A673 (cell line): ENCODE measurements around the gene METTL21A. TPM values are rescaled to one million over a fixed set of nuclear protein-coding genes. Genes with fewer than 3 reads are reported as not detected.

Experiments used
- Bru-seq: library from RNA; stranded (reverse); fragments of 400-500 nt; gene quantifications from one replicate; lab custom pipeline; 2021; lab: Mats Ljungman, UMichigan
- BruChase-seq, 2 experiments: library from RNA; stranded (reverse); fragments of 400-500 nt; gene quantifications; one replicate each; lab custom pipeline; 2021; lab: Mats Ljungman, UMichigan
- BruUV-seq: library from RNA; stranded (reverse); fragments of 400-500 nt; replicated peaks from 2 replicates; lab custom pipeline; 2021; lab: Mats Ljungman, UMichigan
- CTCF ChIA-PET: fragments of 300-600 bp; sonication (Branson Sonifier 250); formaldehyde crosslinking; loops from one replicate; lab custom pipeline; 2022; ENCODE audit warnings: antibody characterized with exemption; lab: Charles Lee
- POLR2A ChIA-PET: fragments of 300-600 bp; sonication (Branson Sonifier 250); formaldehyde crosslinking; loops from one replicate; lab custom pipeline; 2022; ENCODE audit warnings: antibody characterized with exemption; ENCODE audit not compliant: low non-redundant PET; lab: Charles Lee
- DNase-seq: peaks from one replicate; pipeline ENCODE4 v3.0.0-alpha.2; 2015; ENCODE audit warnings: low spot score
- H3K27ac ChIP-seq: fragments of 200-600 bp; sonication (generic); 2 replicates; pipeline ENCODE4 v1.5.1; 2016; ENCODE audit warnings: mixed run types, low read depth, mild to moderate bottlenecking, mixed read lengths, antibody characterized with exemption, low read length; ENCODE audit not compliant: poor library complexity, severe bottlenecking
- H3K27me3 ChIP-seq: fragments of 200-600 bp; sonication (generic); replicated peaks from 2 replicates; pipeline ENCODE4 v1.6.1; 2017; ENCODE audit warnings: mixed run types, low read depth, mild to moderate bottlenecking, mixed read lengths, antibody characterized with exemption, low read length; ENCODE audit not compliant: insufficient read depth, poor library complexity
- H3K36me3 ChIP-seq: fragments of 200-600 bp; sonication (generic); 2 replicates; pipeline ENCODE4 v1.6.1; 2016; ENCODE audit warnings: mixed run types, mild to moderate bottlenecking, mixed read lengths, antibody characterized with exemption, low read length; ENCODE audit not compliant: insufficient read depth, poor library complexity, severe bottlenecking
- H3K4me1 ChIP-seq: fragments of 200-600 bp; sonication (generic); 2 replicates; pipeline ENCODE4 v1.6.1; 2017; ENCODE audit warnings: mixed run types, mild to moderate bottlenecking, mixed read lengths, antibody characterized with exemption, low read length; ENCODE audit not compliant: insufficient read depth, poor library complexity, severe bottlenecking
- H3K4me3 ChIP-seq: fragments of 200-600 bp; sonication (generic); 2 replicates; pipeline ENCODE4 v1.5.1; 2016; ENCODE audit warnings: low read depth, mixed run types, mild to moderate bottlenecking, mixed read lengths, low read length; ENCODE audit not compliant: poor library complexity, severe bottlenecking
- H3K9me3 ChIP-seq: fragments of 200-600 bp; sonication (generic); 2 replicates; pipeline ENCODE4 v1.6.1; 2016; ENCODE audit warnings: mixed run types, low read depth, mild to moderate bottlenecking, mixed read lengths, antibody characterized with exemption, low read length; ENCODE audit not compliant: poor library complexity, severe bottlenecking
- EZH2 ChIP-seq: fragments of 200-600 bp; sonication (generic); IDR thresholded peaks from 2 replicates; pipeline ENCODE4 v1.6.1; 2017; ENCODE audit warnings: borderline replicate concordance, low read depth, mild to moderate bottlenecking, mixed read lengths, antibody characterized with exemption, low read length; ENCODE audit not compliant: poor library complexity, severe bottlenecking
- intact Hi-C: fragments of 100-400 bp; cut with micrococcal nuclease; formaldehyde crosslinking; loops from one replicate; pipeline ENCODE4 v1.10.0; 2022; ENCODE audit not compliant: unreplicated experiment
- long read RNA-seq: library from polyadenylated mRNA; stranded (forward); transcript quantifications from one replicate; pipeline ENCODE4 v2.0.0, GENCODE V29; 2022
- total RNA-seq: library from RNA; stranded (reverse); gene quantifications from 2 replicates; pipeline ENCODE4 v1.2.3, GENCODE V29; 2021
- TF ChIP-seq, protein P1 (sequence below): fragments of 300-800, 200-600 bp; sonication (generic); conservative IDR thresholded peaks from 2 replicates; pipeline ENCODE4 v1.5.1; 2017; ENCODE audit warnings: low read depth, mild to moderate bottlenecking, antibody characterized with exemption, low read length, moderate library complexity, mixed read lengths

METTL21A gene
- 35.5 and 40.4 TPM in 2 replicates for total RNA-seq
- percentile 67 among the genes with signal in this experiment for Bru-seq, nascent RNA
- BruChase-seq, experiment 1, labeled RNA remaining after a 2-hour chase: percentile 70 among the genes with signal in this experiment
- percentile 69 among the genes with signal in this experiment for BruChase-seq, experiment 2, labeled RNA remaining after a 6-hour chase
- long read RNA-seq, full-length matches to known transcripts: 36 of 65 reads
- long read RNA-seq, partial matches to known transcripts: 2 of 65 reads
- long read RNA-seq, other reads (novel, unspliced or antisense): 27 of 65 reads

DNA sequence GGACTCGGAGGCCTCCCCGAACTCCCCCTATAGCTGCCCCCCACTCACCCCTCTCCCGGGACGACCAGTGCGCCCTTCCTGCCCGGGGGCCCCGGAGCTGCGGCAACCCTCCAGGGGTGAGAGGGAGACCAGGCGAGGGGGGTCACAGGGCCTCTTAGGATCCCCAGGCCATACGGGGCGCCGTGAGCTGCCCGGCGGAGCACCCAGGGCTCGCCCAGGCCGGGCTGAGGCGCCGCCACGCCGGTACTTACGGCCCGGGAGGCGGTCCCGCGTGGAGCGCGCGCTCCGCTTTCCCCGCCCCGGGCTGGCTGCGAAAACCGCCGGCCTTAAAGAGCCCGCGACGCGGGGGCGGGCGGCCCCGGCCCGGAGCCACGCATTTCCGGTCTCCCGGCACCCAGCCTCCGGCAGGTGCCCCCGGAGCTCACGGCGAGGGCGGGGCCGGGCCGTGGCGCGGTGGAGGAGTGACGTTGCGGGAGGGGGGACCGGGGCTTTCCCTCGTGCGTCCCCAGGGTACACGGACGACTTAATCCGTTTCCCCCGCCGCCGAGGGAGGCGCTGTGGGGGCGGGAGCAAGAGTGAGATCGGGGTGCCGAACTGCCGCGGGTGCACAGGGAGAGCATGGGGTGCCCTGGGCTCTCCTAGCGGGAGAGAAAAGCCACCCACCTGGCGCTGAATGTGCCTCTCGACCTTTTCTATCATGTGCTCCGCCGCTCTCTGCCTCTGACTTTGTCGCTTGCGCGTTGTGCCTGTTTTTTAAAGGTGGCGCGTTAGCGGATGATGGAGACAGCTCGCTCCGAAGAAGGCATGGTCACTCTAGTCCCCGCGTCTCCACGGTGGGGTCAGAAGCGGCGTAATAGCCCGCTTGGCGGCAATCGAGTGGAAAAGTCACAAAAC, at the start of gene METTL21A:
TSS of gene METTL21A (minus strand) at position 381 of the 894 bp plus-strand sequence. CDS start 1,019 bp downstream, outside the sequence.
- H3K27me3 ChIP-seq: no peaks in the 10 kb centered on the region
- H3K4me1 ChIP-seq: peaks cover 8% of the 10 kb centered on the region
- BruUV-seq: TSS peak; percentile 78
- peak within 1 kb of the TSS; percentile 94 for H3K27ac ChIP-seq
- intact Hi-C loops: loop anchor here (5.0 to 10.0 kb wide), 8 partner anchors 87 to 820 kb away; partner anchors contain the start of genes CCNYL1, FZD5, PIKFYVE and PLEKHM3
- no peaks in the 10 kb centered on the region for H3K9me3 ChIP-seq
- H3K4me3 ChIP-seq: peak within 1 kb of the TSS; percentile 78
- TF ChIP-seq EZH2: no peak
- TF ChIP-seq, protein P1, sequence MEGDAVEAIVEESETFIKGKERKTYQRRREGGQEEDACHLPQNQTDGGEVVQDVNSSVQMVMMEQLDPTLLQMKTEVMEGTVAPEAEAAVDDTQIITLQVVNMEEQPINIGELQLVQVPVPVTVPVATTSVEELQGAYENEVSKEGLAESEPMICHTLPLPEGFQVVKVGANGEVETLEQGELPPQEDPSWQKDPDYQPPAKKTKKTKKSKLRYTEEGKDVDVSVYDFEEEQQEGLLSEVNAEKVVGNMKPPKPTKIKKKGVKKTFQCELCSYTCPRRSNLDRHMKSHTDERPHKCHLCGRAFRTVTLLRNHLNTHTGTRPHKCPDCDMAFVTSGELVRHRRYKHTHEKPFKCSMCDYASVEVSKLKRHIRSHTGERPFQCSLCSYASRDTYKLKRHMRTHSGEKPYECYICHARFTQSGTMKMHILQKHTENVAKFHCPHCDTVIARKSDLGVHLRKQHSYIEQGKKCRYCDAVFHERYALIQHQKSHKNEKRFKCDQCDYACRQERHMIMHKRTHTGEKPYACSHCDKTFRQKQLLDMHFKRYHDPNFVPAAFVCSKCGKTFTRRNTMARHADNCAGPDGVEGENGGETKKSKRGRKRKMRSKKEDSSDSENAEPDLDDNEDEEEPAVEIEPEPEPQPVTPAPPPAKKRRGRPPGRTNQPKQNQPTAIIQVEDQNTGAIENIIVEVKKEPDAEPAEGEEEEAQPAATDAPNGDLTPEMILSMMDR: peak; percentile 49; the same call in 1 of the 2 replicates
- CTCF ChIA-PET: interaction anchor here (0.6 kb wide), 1 partner anchor 842 kb away, joined by 4 read pairs; no protein-coding TSS in a partner anchor
- POLR2A ChIA-PET: interaction anchor here (0.6 to 1.2 kb wide), 2 partner anchors 86 to 94 kb away, joined by 3 to 4 read pairs; partner anchors contain the start of gene CCNYL1
- peak; percentile 94 for DNase-seq
- peaks cover 3% of the 10 kb centered on the region for H3K36me3 ChIP-seq

DNA sequence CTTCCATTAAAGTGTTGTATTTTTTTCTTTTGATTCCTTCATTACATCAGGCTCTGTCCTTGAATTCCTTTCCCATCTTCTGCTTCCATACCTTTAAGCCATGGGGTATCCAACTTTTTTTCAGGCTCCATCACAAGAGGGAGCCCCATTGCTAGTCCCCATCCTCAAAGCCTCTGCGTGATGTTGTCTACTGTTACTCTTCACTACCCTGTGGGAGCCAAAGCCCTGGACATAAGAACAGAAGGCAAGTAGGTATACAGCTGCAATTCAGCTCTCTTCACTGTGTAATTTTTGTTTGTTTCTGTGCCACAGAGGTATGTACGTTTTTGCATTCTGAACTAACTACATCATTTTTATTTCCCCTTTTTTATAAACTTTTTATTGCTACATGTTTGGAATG, 49.6 kb upstream of the METTL21A start:
- Histone ChIP-seq H3K9me3 (no peaks in the 10 kb centered on the region), H3K27me3 (no peaks in the 10 kb centered on the region), H3K4me3 (no peak overlapping the region), H3K4me1 (no peaks in the 10 kb centered on the region), H3K36me3 (no peaks in the 10 kb centered on the region), H3K27ac (no peak overlapping the region)
- POLR2A ChIA-PET: no interaction called here
- DNase-seq: no peak
- TF ChIP-seq, protein P1: no peak
- no peak for TF ChIP-seq EZH2
- CTCF ChIA-PET: no interaction called here
- no TSS peak for BruUV-seq
- intact Hi-C loops: no loop called here

DNA sequence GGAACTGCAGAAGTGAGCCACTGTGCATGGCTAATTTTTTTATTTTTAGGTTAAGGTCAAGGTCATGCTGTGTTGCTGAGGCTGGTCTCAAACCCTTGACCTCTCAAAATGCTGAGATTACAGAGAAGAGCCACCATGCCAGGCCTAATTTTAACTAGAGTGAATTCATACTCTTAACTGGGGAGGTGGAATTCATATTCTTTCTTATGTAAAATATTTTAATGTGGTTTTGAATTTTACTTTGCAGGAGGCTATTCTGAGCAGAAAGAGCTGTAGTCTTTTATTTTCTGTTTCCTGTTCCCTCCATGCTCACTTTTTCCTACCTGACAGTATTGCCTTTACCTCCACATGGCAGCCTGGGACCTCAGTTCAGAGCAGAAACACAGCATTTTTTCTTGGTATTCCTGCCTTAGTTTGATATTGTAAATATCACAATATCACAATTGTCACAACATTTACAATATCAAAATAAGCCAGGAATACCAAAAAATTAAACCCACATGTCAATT, 49.1 kb upstream of the METTL21A start:
- H3K4me1 ChIP-seq: no peaks in the 10 kb centered on the region
- H3K9me3 ChIP-seq: no peaks in the 10 kb centered on the region
- no peaks in the 10 kb centered on the region for H3K36me3 ChIP-seq
- no peak overlapping the region for H3K27ac ChIP-seq
- ChIA-PET CTCF (no interaction called here), POLR2A (no interaction called here)
- no peak for DNase-seq
- no TSS peak for BruUV-seq
- H3K4me3 ChIP-seq: no peak overlapping the region
- TF ChIP-seq, protein P1: no peak
- no peak for TF ChIP-seq EZH2
- H3K27me3 ChIP-seq: no peaks in the 10 kb centered on the region
- intact Hi-C loops: no loop called here
